NCI-H2029 treated with DMSO at 0.1 percent for 48 hours (cell line): ENCODE measurements around the gene SCAF4.

Source experiments
- DNase-seq: peaks from one replicate; lab custom pipeline; 2025; lab: John Stamatoyannopoulos, UW

Gene SCAF4

GRCh38 chr21:31735511-31735992, 3.6 kb upstream of the SCAF4 start:
- no peak for DNase-seq

GRCh38 chr21:31733551-31734149, 1.7 kb upstream of the SCAF4 start:
- DNase-seq: no peak

DNA sequence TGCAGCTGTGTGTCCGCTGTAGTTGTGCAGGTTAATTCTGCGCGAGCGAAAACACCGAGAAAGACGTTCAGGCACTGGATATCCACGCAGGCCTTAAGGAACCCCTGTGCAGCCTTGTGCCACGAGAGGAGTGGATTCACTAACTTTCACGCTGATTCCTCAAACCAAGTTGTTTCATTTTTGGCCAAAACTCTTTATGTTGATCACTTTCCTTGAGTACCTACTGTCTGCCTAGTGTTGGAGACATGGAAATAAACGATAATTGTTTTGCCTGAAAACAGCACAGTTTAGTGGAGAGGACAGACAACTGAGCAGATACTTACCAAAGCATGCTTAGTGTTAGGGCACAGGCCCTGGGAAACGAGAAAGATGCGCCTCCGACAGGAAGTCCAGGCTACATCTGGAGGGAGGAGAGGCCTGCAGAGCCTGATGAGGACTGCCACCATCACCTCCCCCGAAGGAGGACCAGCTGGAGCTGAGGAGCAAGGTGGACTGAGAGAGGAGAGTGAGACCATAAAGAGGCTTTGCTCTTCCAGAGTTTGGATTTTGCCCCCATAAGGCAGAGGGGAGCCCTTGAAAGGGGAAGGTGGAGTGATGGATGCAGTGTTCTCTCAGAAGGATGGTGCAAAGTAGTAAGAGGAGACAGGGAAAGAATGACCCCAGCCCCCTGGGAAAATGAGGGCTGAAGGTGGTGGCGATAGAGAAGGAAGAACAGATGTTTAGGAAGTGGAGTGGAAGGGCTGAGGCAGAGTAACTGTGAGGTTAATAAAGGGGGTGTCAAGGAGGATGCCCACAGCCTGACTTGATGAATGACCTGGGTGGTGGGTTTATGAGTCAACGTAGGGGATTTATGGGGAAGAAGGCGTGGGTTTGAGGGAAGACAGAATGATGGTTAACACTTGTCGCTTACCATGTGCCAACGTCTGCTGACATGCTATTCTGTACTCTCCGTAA, 956 bp upstream of the SCAF4 start:
- no peak for DNase-seq

- DNase-seq: no peak
Observed at GRCh38 chr21:31731056-31731856, 662 bp downstream of the SCAF4 start.

DNA sequence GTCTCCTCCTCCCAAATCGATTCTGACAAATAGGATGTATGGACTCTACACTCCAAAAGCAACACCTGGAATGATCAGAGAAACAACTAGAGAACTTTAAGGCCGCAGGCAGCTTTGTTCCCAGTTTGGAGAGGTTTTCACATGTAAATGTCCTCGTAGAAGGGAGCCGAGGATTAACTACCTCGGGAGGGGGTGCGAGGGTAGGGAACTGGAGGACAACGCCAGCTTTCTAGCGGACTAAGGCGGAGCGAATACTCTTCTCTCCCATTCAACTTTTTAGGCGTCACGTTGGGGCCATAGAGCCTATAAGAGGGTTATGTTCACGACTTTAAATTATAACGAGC, 1.2 kb downstream of the SCAF4 start:
- no peak for DNase-seq

DNA sequence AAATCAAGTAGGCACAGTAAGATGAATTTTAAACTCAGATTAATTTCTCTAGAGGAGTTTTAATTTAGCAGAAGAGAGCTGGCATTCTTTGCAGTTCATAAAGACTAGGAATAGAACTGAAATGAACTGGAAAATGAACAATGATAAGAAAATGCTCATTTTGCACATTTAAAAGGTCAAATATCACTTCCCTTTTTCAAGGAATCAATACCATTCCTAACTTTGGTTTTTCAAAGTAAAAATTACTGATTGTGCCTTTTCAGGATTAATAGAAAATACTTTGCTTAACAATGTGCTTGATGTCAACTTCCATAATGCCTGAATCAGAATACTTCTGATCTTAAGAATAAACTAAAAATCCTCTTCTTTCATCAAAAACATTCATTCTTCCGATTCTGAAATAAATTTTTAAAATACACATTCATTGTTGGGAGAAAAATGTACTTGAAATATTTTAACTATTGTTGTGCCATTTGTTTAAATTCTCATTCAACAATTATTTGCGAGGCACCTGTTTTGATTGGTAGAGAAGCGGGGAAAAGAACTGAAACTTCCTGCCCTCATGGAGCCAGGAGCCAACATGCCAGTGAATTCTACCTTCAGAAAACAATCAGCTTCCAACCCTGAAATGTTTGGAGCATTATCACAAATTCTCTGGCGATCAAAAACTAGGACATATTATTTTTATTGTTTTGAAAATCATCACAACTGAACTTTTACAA, 2.1 kb downstream of the SCAF4 start:
- DNase-seq: no peak

GRCh38 chr21:31728952-31729351, 3.0 kb downstream of the SCAF4 start:
- no peak for DNase-seq

DNA sequence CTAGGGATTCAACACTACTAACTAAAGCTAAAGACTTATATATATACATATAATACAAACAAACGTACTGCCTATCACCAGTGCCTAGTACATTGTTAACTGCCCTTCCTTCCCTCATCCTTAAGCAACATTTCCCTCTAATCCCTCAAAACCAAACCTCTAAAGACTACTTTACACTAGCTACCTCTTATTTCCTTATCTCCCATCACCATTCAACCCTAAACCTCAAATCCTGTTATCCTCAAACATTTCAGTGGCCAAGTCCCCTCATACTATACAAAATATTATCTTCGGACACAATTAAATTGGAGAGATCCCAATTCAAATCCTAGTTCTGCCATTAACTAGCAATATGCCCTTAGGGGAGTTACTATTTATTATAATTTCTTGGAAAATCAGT, 3.7 kb downstream of the SCAF4 start:
- no peak for DNase-seq

GRCh38 chr21:31727181-31727580, 4.7 kb downstream of the SCAF4 start:
- DNase-seq: no peak

GRCh38 chr21:31726407-31726806, 5.5 kb downstream of the SCAF4 start:
- DNase-seq: no peak

- DNase-seq: no peak
Observed at GRCh38 chr21:31725202-31725839, 6.6 kb downstream of the SCAF4 start.

- no peak for DNase-seq
Observed at GRCh38 chr21:31724552-31724951, 7.4 kb downstream of the SCAF4 start.

DNA sequence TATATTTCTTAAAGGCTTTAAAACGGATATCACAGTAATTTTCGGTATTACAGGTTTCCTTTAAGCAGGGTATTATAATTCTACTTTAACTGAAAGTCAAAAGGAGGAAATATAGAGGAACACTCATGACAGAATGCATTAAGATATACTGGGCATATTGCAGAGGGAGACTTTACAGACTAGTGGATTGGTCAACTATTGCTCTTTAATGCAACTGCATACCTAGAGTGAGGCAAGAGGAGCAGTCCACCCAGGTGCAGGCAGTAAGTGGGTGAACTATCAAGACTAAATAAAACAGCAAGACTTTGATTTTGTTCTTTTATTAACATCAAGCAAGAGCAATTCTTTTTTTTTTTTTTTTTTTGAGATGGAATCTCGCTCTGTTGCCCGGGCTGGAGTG, 10.5 kb downstream of the SCAF4 start:
- no peak for DNase-seq

- no peak for DNase-seq
Observed at GRCh38 chr21:31720739-31721138, 11.2 kb downstream of the SCAF4 start.

GRCh38 chr21:31720330-31720729, 11.6 kb downstream of the SCAF4 start:
- DNase-seq: no peak

DNA sequence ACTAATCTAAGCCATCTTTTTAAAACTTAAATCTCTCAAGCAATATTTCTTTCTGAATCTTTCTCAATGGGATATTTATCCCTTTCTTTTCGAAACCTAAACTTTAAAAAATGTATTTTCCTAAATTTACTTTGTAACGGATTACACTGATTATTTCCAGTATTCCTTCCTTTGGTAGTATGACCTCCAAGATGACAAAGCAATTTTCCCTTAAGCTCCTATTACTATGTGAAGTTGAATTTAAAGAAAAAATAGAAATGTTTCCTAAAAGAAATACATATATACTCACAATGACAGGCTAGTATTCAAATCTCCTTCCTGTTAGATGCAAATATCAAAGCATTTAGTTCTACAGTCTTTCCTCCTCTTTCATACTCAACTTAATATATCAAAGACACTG, 15.8 kb downstream of the SCAF4 start:
- no peak for DNase-seq

GRCh38 chr21:31714741-31715365, 17.1 kb downstream of the SCAF4 start:
- DNase-seq: no peak

DNA sequence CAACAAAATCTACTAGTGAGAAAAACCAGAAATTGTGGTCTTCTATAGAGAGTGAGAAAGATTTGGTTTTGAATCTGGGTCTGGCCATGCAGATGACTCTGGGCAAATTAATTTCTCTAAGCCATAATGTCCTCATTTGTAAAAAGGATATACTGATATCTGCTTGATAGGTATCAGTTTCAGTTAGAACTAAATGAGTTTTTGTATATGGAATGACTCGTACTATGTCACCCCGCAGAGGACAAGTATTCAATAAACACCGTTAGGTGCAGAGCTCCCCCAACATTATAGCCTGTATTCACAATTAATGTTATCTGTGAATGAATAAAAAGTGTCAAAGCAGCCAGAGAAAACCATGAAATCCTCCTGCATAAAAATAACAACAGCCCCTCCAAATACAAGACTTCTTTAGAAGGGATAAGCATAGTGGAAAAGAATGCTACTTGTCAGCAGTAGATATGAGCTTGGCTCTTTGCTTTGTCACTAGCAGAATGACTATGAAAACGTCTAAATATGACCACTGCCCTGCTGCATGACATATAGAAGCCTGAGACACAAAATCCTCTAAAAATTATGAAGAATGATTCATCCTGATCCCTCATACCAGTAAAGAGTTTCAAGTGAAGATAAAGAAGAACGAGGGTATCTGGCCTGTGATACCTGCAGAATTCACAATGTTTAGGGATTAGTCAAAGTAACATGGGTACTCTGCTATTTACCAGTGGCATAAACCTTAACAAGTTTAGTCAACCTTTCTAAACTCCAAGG, 17.8 kb downstream of the SCAF4 start:
- DNase-seq: no peak

GRCh38 chr21:31713115-31713514, 18.8 kb downstream of the SCAF4 start:
- no peak for DNase-seq

GRCh38 chr21:31711745-31712285, 20.1 kb downstream of the SCAF4 start:
- DNase-seq: no peak
